ENCODE results near the gene CYBA. TPM values are rescaled to one million over a fixed set of nuclear protein-coding genes. Genes with fewer than 3 reads are reported as not detected.

The CYBA gene
- total RNA-seq, 3 donors from 2014 or later, result 150 to 316 (median 184) TPM

- intact Hi-C loops (cut with DNase I, micrococcal nuclease), result no loop called here
- ATAC-seq, result peak; percentile 12
- no peak for TF ChIP-seq CTCF (IDR thresholded peaks at IDR 0.05)
Observed at GRCh38 chr16:88628512-88628974, 22.3 kb downstream of the CYBA start.

GRCh38 chr16:88627531-88628411, 23.1 kb downstream of the CYBA start:
- ATAC-seq, result no peak
- Histone ChIP-seq H3K9me3 (no peaks in the 10 kb centered on the region), H3K36me3 (ENCODE audit: low read depth) (peaks cover 8% of the 10 kb centered on the region), H3K4me3 (no peak overlapping the region), H3K4me1 (ENCODE audit: low read depth) (no peaks in the 10 kb centered on the region)
- no peak for DNase-seq
- no peak for TF ChIP-seq CTCF (IDR thresholded peaks at IDR 0.05)
- intact Hi-C loops (cut with DNase I, micrococcal nuclease), result no loop called here

More at GRCh38 chr16:88628512-88628974, 22.3 kb downstream of the CYBA start:
- Histone ChIP-seq H3K9me3 (no peaks in the 10 kb centered on the region), H3K36me3 (ENCODE audit: low read depth) (peaks cover 6% of the 10 kb centered on the region), H3K4me1 (ENCODE audit: low read depth) (no peaks in the 10 kb centered on the region), H3K4me3 (no peak overlapping the region)
- DNase-seq, result no peak

- TF ChIP-seq CTCF (IDR thresholded peaks at IDR 0.05), result no peak
- DNase-seq, result no peak
- H3K4me3 ChIP-seq, result no peak overlapping the region
- no peaks in the 10 kb centered on the region for H3K4me1 ChIP-seq (ENCODE audit: low read depth)
- no peak for ATAC-seq
- no peaks in the 10 kb centered on the region for H3K9me3 ChIP-seq
- peaks cover 13% of the 10 kb centered on the region for H3K36me3 ChIP-seq (ENCODE audit: low read depth)
- intact Hi-C loops (cut with DNase I, micrococcal nuclease), result no loop called here
Observed at GRCh38 chr16:88626646-88627045, 24.2 kb downstream of the CYBA start.

- Histone ChIP-seq H3K4me3 (no peak overlapping the region), H3K9me3 (no peaks in the 10 kb centered on the region), H3K4me1 (ENCODE audit: low read depth) (no peaks in the 10 kb centered on the region), H3K36me3 (ENCODE audit: low read depth) (peaks cover 13% of the 10 kb centered on the region)
- TF ChIP-seq CTCF (IDR thresholded peaks at IDR 0.05), result no peak
- ATAC-seq (no peak), DNase-seq (no peak)
- intact Hi-C loops (cut with DNase I, micrococcal nuclease), result no loop called here
Observed at GRCh38 chr16:88624977-88625576, 25.8 kb downstream of the CYBA start.

GRCh38 chr16:88624481-88624880, 26.4 kb downstream of the CYBA start:
- intact Hi-C loops (cut with DNase I, micrococcal nuclease), result no loop called here
- DNase-seq (no peak), ATAC-seq (no peak)
- Histone ChIP-seq H3K4me3 (no peak overlapping the region), H3K36me3 (ENCODE audit: low read depth) (peaks cover 13% of the 10 kb centered on the region), H3K9me3 (no peaks in the 10 kb centered on the region), H3K4me1 (ENCODE audit: low read depth) (no peaks in the 10 kb centered on the region)
- no peak for TF ChIP-seq CTCF (IDR thresholded peaks at IDR 0.05)
